GM04503 (cell line): Measurements from ENCODE around the gene GLYATL3.
A peak's percentile ranks its signal among the peaks of the same experiment; 100 is the strongest.

Source experiments
- DNase-seq: peaks from one replicate; pipeline ENCODE4 v3.0.0-alpha.2; 2012; ENCODE audit warnings: low read depth

GLYATL3 gene

GRCh38 chr6:49548613-49549304, 49.0 kb downstream of the GLYATL3 start:
- no peak for DNase-seq

- DNase-seq = no peak
Measured at GRCh38 chr6:49549691-49550491, 50.2 kb downstream of the GLYATL3 start.

- no peak for DNase-seq
Measured at GRCh38 chr6:49550492-49551077, 50.9 kb downstream of the GLYATL3 start, which contains the start of gene C6orf141. Gene C6orf141, plus strand, starts transcription at chr6:49550668. Its CDS starts 125 bp downstream, at chr6:49550793.

GRCh38 chr6:49551078-49551865, 51.5 kb downstream of the GLYATL3 start:
- no peak for DNase-seq

GRCh38 chr6:49551866-49552129, 52.1 kb downstream of the GLYATL3 start:
- DNase-seq = no peak

- DNase-seq = no peak
Measured at GRCh38 chr6:49552596-49552995, 52.9 kb downstream of the GLYATL3 start.

- DNase-seq = no peak
Measured at GRCh38 chr6:49553384-49553783, 53.7 kb downstream of the GLYATL3 start.

- DNase-seq = no peak
Measured at GRCh38 chr6:49555951-49556350, 56.2 kb downstream of the GLYATL3 start.

GRCh38 chr6:49556429-49556837, 56.7 kb downstream of the GLYATL3 start:
- peak; percentile 37 for DNase-seq

GRCh38 chr6:49557177-49557576, 57.5 kb downstream of the GLYATL3 start:
- no peak for DNase-seq

- no peak for DNase-seq
Measured at GRCh38 chr6:49558238-49558637, 58.5 kb downstream of the GLYATL3 start.

- no peak for DNase-seq
Measured at GRCh38 chr6:49563006-49563886, 63.5 kb downstream of the GLYATL3 start.

- no peak for DNase-seq
Measured at GRCh38 chr6:49564552-49564951, 64.8 kb downstream of the GLYATL3 start.

GRCh38 chr6:49565261-49565660, 65.5 kb downstream of the GLYATL3 start:
- no peak for DNase-seq

GRCh38 chr6:49565855-49566254, 66.1 kb downstream of the GLYATL3 start:
- DNase-seq = no peak

- DNase-seq = no peak
Measured at GRCh38 chr6:49570474-49571079, 70.9 kb downstream of the GLYATL3 start.

- no peak for DNase-seq
Measured at GRCh38 chr6:49576618-49577017, 76.9 kb downstream of the GLYATL3 start.
